SK-MEL-5 (cell line): ENCODE measurements around the gene DNAH2. TPM values are rescaled to one million over a fixed set of nuclear protein-coding genes. Genes with fewer than 3 reads are reported as not detected.
A peak's percentile ranks its signal among the peaks of the same experiment; 100 is the strongest.

Experiments
- DNase-seq: peaks from one replicate; pipeline ENCODE4 v3.0.0-alpha.2; 2016; ENCODE audit warnings: low read depth, low spot score
- in situ Hi-C: cut with HindIII; loops from 2 replicates; pipeline ENCODE4 v1.10.0; 2016; ENCODE audit warnings: low sequenced_read_pairs, high pct_unique_total_duplicates, low pct_unique_long_range_greater_than_20kb
- total RNA-seq: library from RNA; depleted of rRNA; stranded (reverse); fragments of >200 nt; shearing (Covaris generic); gene quantifications from 2 replicates; pipeline ENCODE4 v1.2.3, GENCODE V29; 2014

The DNAH2 gene
- total RNA-seq, 1 experiment from 2014 or later: 0.03 TPM

- in situ Hi-C loops: no loop called here
- no peak for DNase-seq
Observed at GRCh38 chr17:7700510-7700909, 17.0 kb upstream of the DNAH2 start.

- in situ Hi-C loops: no loop called here
Observed at GRCh38 chr17:7701681-7702080, 15.9 kb upstream of the DNAH2 start.

GRCh38 chr17:7702776-7703175 lies 14.8 kb upstream of the DNAH2 start:
- no peak for DNase-seq
- in situ Hi-C loops: no loop called here

More at GRCh38 chr17:7701681-7702080, 15.9 kb upstream of the DNAH2 start:
- DNase-seq: no peak

DNA sequence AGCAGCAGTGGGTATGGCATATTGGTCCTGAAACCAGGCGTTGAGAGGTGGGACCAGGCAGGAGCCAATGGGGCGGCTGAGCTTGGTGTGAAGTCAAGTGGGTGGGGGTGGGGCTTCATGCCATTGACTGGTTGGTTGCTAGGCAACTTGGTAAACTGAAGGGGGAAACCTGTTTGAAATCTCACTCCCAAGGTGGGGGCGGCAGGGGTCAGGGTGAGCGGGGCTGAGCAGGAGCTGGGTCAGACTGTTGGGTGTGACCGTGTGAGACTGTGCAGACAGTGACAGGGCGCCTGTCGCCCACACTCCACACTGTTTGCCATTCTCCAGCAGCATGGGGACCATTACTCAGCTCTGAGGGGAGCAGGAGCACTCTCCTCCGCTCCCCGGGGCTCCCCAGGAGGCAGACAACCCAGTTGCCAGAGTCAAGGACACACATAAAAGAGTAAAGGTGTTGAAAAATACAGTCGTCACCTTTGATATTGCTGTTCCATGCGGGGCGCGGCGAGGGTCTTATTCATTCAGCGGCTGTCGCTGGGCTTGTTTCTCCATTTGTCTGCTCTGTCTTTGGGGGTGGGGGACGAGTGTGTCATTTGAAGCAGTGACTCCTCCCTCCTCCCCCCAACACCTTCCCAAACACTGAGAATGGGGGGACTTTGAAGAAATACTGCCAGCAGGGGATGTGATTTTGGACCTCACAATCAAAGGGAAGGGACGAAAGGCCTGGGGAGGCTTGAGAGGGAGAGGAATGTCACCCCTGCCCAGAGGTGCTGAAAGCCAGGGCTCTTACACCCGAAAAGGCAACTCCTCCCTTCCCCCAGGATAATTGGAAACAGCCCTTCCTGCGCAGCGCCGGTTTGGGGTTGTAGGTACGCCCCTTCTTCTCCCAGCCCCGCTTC lies 13.7 kb upstream of the DNAH2 start:
- peak; percentile 68 for DNase-seq
- in situ Hi-C loops: no loop called here

DNA sequence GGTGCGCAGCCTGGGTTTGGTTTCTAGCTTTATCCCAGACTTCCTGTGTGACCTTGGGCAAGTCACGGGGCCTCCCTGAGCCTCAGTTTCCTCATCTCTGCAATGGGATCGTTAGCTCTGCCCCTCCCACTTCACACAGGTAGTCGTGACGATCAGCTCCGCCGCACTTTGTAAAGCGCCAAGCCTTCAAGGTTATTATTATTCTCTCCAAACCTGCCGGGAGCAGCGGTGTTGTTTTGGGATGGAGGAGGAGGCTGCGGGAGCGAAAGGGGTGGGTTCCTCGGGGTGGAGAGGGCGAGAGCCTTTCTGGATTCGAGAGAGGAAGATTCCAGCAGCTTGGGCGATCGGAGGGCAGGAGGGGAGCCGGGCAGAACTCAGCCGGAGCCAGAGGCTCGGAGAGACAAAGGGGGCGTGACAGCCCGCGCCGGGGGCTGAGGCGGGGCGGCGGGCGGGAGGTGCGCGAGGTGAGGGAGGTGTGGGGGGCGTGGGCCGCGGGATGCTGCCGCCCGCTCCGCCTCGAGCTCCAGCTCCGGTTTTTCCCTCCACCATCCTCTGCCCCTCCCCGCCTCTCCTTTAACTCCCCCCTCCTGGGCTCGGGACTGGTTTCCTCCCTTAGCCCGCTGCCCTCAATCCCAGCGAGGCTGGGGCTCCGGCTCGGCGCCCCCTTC lies 12.8 kb upstream of the DNAH2 start, which contains the start of gene EFNB3:
EFNB3 (plus strand) TSS at position 602 of the 668 bp plus-strand sequence. CDS start 397 bp downstream, outside the sequence.
- in situ Hi-C loops: no loop called here
- DNase-seq: peak; percentile 56

DNA sequence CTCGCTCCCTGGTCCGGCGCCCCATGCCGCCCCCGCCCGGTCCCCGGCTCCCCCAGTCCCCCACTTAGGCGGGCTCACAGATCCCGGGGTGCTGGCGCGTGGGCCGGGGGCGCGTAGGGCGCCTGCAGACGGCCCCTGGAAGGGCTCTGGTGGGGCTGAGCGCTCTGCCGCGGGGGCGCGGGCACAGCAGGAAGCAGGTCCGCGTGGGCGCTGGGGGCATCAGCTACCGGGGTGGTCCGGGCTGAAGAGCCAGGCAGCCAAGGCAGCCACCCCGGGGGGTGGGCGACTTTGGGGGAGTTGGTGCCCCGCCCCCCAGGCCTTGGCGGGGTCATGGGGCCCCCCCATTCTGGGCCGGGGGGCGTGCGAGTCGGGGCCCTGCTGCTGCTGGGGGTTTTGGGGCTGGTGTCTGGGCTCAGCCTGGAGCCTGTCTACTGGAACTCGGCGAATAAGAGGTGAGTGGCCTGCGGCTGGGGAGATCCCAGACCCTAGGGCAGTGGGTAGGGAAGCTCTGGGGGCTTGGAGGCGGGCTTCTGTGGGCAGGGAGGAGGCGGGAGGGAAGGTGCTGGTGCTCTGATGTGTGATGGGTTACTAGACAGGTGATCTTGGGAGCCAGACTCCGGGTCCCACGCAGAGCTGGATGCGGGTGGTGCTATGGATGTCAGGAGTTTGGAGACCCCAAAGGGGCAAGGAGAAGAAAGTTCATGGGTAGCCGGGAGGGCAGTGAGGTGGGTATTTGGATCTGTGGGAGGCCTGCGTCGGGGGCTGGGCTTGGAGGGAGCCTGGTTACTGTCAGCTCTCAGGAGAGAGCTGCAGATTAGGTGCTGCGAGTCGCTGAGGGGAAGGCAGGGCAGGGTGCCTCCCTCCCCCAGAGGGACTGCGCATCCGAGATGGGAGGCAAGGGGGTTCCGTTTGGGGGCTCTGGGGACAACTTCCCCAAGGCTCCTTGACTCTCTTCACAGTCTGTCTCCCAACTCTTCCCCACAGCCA lies 12.0 kb upstream of the DNAH2 start:
- in situ Hi-C loops: no loop called here
- DNase-seq: no peak

DNA sequence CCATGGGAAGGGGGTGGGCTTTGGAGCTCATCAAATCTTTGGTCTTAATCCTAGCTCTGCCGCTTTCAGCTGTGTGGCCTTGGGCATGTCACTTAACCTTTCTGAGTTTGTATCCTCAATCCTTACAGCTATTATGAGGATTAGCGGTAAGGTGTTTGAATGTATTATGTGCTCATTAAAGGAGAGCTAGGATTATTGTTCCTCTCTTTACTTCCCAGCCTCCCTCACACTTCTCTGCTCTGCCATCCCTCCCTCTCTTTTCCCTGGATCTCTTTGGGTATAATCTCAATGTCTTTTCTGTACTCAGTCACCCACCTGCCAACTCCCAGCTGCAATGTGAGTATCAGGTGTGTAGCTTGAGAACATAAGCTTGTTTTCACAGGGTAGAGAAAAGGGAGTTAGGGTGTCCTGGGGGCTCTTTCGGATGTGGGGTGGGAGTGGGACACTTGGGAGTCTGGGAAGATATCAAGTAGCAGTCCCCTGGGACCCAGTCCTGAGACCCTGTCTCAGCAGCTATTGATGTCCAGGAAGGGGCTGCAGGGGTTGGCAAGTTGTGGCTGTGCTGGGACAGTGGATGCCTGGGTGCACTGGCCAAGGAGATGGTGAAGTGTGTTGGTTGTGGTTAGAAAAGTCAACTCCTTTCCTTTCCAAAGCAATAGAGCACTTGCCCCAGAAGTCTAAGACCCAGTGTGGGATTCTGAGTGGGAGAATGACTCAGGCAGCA lies 10.8 kb upstream of the DNAH2 start:
- in situ Hi-C loops: no loop called here
- no peak for DNase-seq

DNA sequence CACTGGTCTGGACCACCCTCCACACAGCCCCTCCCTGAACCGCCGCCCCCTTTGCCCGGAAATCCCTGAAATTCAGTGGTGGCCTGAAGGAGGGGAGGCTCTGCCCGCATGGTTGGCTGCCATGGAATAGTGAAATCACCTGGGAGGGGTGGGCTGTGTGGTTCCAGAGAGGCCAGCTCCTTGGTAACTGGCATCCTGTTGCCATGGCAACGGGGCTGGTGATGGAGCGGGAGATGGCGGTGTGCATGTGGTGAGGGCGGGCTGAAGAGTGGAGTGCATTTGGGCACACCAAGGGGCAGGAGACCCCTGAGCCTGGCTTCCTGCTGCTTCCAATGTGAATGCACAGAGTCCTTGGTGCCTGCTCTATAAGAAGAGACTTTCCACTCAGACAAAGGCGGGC lies 10.1 kb upstream of the DNAH2 start:
- DNase-seq: no peak
- in situ Hi-C loops: no loop called here

- in situ Hi-C loops: no loop called here
Observed at GRCh38 chr17:7707858-7708750, 9.4 kb upstream of the DNAH2 start.

GRCh38 chr17:7709031-7709430 lies 8.5 kb upstream of the DNAH2 start:
- no peak for DNase-seq
- in situ Hi-C loops: no loop called here

More at GRCh38 chr17:7707858-7708750, 9.4 kb upstream of the DNAH2 start:
- DNase-seq: no peak

DNA sequence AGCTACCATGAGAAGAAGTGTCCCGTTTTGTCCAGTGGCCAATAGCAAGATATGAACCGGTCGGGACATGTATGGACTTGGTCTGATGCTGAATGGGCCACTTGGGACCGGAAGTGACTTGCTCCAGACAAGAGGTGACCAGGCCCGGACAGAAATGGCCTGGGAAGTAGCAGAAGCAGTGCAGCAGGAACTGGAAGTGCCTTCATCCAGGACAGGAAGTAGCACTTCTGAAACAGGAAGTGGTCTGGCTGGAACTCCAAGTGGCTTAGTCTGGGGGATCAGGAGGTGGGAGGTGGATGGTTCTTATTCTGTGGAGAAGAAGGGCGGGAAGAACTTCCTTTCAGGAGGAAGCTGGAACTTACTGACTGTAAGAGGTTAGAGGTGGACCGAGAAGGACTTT lies 7.2 kb upstream of the DNAH2 start:
- no peak for DNase-seq
- in situ Hi-C loops: no loop called here

GRCh38 chr17:7711051-7711755 lies 6.3 kb upstream of the DNAH2 start:
- DNase-seq: peak; percentile 52
- in situ Hi-C loops: no loop called here

GRCh38 chr17:7712111-7712771 lies 5.3 kb upstream of the DNAH2 start:
- peak; percentile 14 for DNase-seq
- in situ Hi-C loops: no loop called here

DNA sequence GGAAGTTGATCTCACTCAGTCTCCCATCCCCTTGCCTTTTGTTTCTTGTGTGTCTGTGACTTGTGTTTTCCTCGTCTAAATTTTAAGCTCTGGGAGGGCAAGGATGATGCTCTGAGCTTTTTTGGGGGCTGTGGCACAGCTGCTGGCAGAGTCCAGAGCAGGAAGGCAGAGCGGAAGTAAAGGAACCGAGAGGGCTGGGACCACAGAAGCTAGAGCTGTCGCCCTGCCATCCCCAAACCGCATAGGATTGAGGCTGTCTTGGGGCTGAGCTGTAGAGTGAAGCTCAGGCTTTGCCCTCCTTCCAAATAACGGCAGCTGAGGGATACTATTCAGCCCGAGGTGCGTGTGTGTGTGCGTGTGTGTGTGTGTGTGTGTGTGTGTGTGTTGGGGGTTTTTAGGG lies 3.8 kb upstream of the DNAH2 start:
- in situ Hi-C loops: no loop called here
- DNase-seq: no peak
